Measurements from ENCODE around the gene NTSR1.

The NTSR1 gene

GRCh38 chr20:62743777-62744317, 35.2 kb downstream of the NTSR1 start:
- no peaks in the 10 kb centered on the region for H3K27me3 ChIP-seq (ENCODE audit: insufficient read depth, poor library complexity, severe bottlenecking)
- no peak for DNase-seq (ENCODE audit: low read depth in 1 of 2, low spot score in 1 of 2)
- no peak overlapping the region for H3K4me3 ChIP-seq (replicated peaks; ENCODE audit: insufficient read depth, low read length)
- TF ChIP-seq POLR2AphosphoS5 (IDR thresholded peaks at IDR 0.05; ENCODE audit: low read depth) (no peak), SPI1 (IDR thresholded peaks at IDR 0.05; ENCODE audit: borderline replicate concordance, low read depth) (no peak), GABPA (IDR thresholded peaks at IDR 0.05; ENCODE audit: low read depth) (no peak), REST (IDR thresholded peaks at IDR 0.05; ENCODE audit: insufficient replicate concordance, low read depth) (no peak), CTCF (IDR thresholded peaks at IDR 0.05; ENCODE audit: insufficient read depth, low read length) (no peak)
- H3K27ac ChIP-seq (replicated peaks) = no peak overlapping the region

GRCh38 chr20:62744741-62745191, 36.1 kb downstream of the NTSR1 start:
- Histone ChIP-seq H3K27ac (replicated peaks) (no peak overlapping the region), H3K4me3 (replicated peaks; ENCODE audit: insufficient read depth, low read length) (no peak overlapping the region), H3K27me3 (ENCODE audit: insufficient read depth, poor library complexity, severe bottlenecking) (no peaks in the 10 kb centered on the region)
- DNase-seq (ENCODE audit: low read depth in 1 of 2, low spot score in 1 of 2) = no peak
- TF ChIP-seq GABPA (IDR thresholded peaks at IDR 0.05; ENCODE audit: low read depth) (no peak), POLR2AphosphoS5 (IDR thresholded peaks at IDR 0.05; ENCODE audit: low read depth) (no peak), CTCF (IDR thresholded peaks at IDR 0.05; ENCODE audit: insufficient read depth, low read length) (no peak), REST (IDR thresholded peaks at IDR 0.05; ENCODE audit: insufficient replicate concordance, low read depth) (no peak), SPI1 (IDR thresholded peaks at IDR 0.05; ENCODE audit: borderline replicate concordance, low read depth) (no peak)

GRCh38 chr20:62745279-62745951, 36.8 kb downstream of the NTSR1 start:
- TF ChIP-seq CTCF (IDR thresholded peaks at IDR 0.05; ENCODE audit: insufficient read depth, low read length) (no peak), SPI1 (IDR thresholded peaks at IDR 0.05; ENCODE audit: borderline replicate concordance, low read depth) (no peak), POLR2AphosphoS5 (IDR thresholded peaks at IDR 0.05; ENCODE audit: low read depth) (no peak), REST (IDR thresholded peaks at IDR 0.05; ENCODE audit: insufficient replicate concordance, low read depth) (no peak), GABPA (IDR thresholded peaks at IDR 0.05; ENCODE audit: low read depth) (no peak)
- no peak overlapping the region for H3K4me3 ChIP-seq (replicated peaks; ENCODE audit: insufficient read depth, low read length)
- no peaks in the 10 kb centered on the region for H3K27me3 ChIP-seq (ENCODE audit: insufficient read depth, poor library complexity, severe bottlenecking)
- no peak overlapping the region for H3K27ac ChIP-seq (replicated peaks)
- no peak for DNase-seq (ENCODE audit: low read depth in 1 of 2, low spot score in 1 of 2)
